Measurements from ENCODE around the gene MARCKSL1. TPM values are rescaled to one million over a fixed set of nuclear protein-coding genes. Genes with fewer than 3 reads are reported as not detected.

Gene MARCKSL1
- total and polyA plus RNA-seq, 2 of the 13 experiments (the other 11 are each of a cell fraction or from before 2014, with no cell fraction given): 81.9 to 155 TPM

DNA sequence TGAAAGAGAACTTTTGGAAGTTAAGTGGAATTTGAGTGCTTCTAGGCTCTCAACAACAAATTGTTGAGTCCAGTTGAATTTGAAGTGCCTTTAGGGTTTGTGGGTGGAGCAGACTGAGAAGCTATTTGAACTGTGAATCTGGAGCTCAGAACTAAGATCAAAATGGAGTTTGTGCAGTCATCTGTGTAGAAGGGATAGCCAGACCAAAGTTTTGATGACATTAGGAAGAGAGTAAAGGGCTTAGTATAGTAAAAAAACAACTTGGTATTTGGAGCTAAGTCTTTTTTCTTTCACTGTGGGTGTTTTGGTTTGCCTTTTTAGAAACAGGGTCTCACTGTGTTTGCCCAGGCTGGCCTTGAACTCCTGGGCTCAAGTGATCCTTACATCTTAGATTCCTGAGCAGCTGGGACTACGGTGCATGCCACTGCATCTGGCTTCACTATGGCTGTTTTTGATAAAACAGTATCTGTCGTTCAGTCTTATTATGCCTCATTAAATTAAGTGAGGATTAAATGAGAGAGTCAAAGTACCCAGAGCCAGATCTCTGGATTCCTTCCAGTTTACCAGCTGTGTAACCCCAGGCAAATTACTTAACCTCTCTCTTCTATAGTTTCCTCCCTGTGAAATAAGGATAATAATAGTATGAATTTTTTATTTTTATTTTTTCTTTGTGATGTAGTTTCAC, 24.2 kb downstream of the MARCKSL1 start (continued):
- TF ChIP-seq, protein P1, sequence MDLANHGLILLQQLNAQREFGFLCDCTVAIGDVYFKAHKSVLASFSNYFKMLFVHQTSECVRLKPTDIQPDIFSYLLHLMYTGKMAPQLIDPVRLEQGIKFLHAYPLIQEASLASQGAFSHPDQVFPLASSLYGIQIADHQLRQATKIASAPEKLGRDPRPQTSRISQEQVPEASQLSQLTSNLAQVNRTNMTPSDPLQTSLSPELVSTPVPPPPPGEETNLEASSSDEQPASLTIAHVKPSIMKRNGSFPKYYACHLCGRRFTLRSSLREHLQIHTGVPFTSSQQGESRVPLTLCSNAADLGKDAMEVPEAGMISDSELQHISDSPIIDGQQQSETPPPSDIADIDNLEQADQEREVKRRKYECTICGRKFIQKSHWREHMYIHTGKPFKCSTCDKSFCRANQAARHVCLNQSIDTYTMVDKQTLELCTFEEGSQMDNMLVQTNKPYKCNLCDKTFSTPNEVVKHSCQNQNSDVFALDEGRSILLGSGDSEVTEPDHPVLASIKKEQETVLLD (CRISPR knock-in tag; IDR thresholded peaks at IDR 0.05; ENCODE audit: low read depth): no peak
- TF ChIP-seq ZNF703 (CRISPR knock-in tag; IDR thresholded peaks at IDR 0.05; ENCODE audit: borderline replicate concordance) (no peak), ZMYM2 (CRISPR knock-in tag; IDR thresholded peaks at IDR 0.05) (no peak), ZSCAN30 (CRISPR knock-in tag; IDR thresholded peaks at IDR 0.05) (no peak), ZNF143 (CRISPR knock-in tag; IDR thresholded peaks at IDR 0.05) (no peak), HNF4A (CRISPR knock-in tag; IDR thresholded peaks at IDR 0.05) (peak; percentile 57), FOXO4 (CRISPR knock-in tag; conservative IDR thresholded peaks at IDR 0.05) (no peak), KMT2A (CRISPR knock-in tag; IDR thresholded peaks at IDR 0.05) (no peak), ARID4A (CRISPR knock-in tag; IDR thresholded peaks at IDR 0.05; ENCODE audit: borderline replicate concordance) (no peak), ZNF441 (CRISPR knock-in tag; IDR thresholded peaks at IDR 0.05; ENCODE audit: borderline replicate concordance) (no peak), ZSCAN20 (CRISPR knock-in tag; IDR thresholded peaks at IDR 0.05; ENCODE audit: borderline replicate concordance) (0 out of 2 replicates have a peak, but pooled peaks have one; percentile 63), GABPB1 (CRISPR knock-in tag; IDR thresholded peaks at IDR 0.05) (no peak)
- TF ChIP-seq, protein P2, sequence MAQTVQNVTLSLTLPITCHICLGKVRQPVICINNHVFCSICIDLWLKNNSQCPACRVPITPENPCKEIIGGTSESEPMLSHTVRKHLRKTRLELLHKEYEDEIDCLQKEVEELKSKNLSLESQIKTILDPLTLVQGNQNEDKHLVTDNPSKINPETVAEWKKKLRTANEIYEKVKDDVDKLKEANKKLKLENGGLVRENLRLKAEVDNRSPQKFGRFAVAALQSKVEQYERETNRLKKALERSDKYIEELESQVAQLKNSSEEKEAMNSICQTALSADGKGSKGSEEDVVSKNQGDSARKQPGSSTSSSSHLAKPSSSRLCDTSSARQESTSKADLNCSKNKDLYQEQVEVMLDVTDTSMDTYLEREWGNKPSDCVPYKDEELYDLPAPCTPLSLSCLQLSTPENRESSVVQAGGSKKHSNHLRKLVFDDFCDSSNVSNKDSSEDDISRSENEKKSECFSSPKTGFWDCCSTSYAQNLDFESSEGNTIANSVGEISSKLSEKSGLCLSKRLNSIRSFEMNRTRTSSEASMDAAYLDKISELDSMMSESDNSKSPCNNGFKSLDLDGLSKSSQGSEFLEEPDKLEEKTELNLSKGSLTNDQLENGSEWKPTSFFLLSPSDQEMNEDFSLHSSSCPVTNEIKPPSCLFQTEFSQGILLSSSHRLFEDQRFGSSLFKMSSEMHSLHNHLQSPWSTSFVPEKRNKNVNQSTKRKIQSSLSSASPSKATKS (CRISPR knock-in tag; IDR thresholded peaks at IDR 0.05): no peak
- TF ChIP-seq, protein P3, sequence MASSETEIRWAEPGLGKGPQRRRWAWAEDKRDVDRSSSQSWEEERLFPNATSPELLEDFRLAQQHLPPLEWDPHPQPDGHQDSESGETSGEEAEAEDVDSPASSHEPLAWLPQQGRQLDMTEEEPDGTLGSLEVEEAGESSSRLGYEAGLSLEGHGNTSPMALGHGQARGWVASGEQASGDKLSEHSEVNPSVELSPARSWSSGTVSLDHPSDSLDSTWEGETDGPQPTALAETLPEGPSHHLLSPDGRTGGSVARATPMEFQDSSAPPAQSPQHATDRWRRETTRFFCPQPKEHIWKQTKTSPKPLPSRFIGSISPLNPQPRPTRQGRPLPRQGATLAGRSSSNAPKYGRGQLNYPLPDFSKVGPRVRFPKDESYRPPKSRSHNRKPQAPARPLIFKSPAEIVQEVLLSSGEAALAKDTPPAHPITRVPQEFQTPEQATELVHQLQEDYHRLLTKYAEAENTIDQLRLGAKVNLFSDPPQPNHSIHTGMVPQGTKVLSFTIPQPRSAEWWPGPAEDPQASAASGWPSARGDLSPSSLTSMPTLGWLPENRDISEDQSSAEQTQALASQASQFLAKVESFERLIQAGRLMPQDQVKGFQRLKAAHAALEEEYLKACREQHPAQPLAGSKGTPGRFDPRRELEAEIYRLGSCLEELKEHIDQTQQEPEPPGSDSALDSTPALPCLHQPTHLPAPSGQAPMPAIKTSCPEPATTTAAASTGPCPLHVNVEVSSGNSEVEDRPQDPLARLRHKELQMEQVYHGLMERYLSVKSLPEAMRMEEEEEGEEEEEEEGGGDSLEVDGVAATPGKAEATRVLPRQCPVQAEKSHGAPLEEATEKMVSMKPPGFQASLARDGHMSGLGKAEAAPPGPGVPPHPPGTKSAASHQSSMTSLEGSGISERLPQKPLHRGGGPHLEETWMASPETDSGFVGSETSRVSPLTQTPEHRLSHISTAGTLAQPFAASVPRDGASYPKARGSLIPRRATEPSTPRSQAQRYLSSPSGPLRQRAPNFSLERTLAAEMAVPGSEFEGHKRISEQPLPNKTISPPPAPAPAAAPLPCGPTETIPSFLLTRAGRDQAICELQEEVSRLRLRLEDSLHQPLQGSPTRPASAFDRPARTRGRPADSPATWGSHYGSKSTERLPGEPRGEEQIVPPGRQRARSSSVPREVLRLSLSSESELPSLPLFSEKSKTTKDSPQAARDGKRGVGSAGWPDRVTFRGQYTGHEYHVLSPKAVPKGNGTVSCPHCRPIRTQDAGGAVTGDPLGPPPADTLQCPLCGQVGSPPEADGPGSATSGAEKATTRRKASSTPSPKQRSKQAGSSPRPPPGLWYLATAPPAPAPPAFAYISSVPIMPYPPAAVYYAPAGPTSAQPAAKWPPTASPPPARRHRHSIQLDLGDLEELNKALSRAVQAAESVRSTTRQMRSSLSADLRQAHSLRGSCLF (CRISPR knock-in tag; IDR thresholded peaks at IDR 0.05; ENCODE audit: borderline replicate concordance): no peak

Measured in HepG2 (cell line).